HG02943 (cell line): ENCODE results near the gene GPI.
"Not testable (repeated sequence)": the region's sequence is repeated elsewhere in the genome, so short reads cannot be mapped to it uniquely, and the experiment has no call there.

Experiments
- ATAC-seq: cut with Tn5 transposase; IDR thresholded peaks from one replicate; pipeline ENCODE4 v1.9.1; 2021; ENCODE audit warnings: mild to moderate bottlenecking, low read depth, moderate library complexity; ENCODE audit not compliant: unreplicated experiment

The GPI gene

GRCh38 chr19:34366738-34367623, 2.0 kb downstream of the GPI start:
- no peak for ATAC-seq

GRCh38 chr19:34367624-34367957, 2.6 kb downstream of the GPI start:
- no peak for ATAC-seq

- ATAC-seq: no peak
Observed at GRCh38 chr19:34368338-34368737, 3.3 kb downstream of the GPI start.

- ATAC-seq: not testable (repeated sequence)
Observed at GRCh38 chr19:34369166-34369565, 4.2 kb downstream of the GPI start.

GRCh38 chr19:34370117-34370516, 5.1 kb downstream of the GPI start:
- no peak for ATAC-seq

GRCh38 chr19:34370983-34371382, 6.0 kb downstream of the GPI start:
- ATAC-seq: no peak

GRCh38 chr19:34373601-34374288, 8.7 kb downstream of the GPI start:
- ATAC-seq: no peak

- ATAC-seq: no peak
Observed at GRCh38 chr19:34375598-34375997, 10.6 kb downstream of the GPI start.

GRCh38 chr19:34380639-34381241, 15.7 kb downstream of the GPI start:
- ATAC-seq: no peak

- no peak for ATAC-seq
Observed at GRCh38 chr19:34381399-34382251, 16.6 kb downstream of the GPI start.

- no peak for ATAC-seq
Observed at GRCh38 chr19:34382471-34382870, 17.5 kb downstream of the GPI start.

GRCh38 chr19:34383599-34383998, 18.6 kb downstream of the GPI start:
- ATAC-seq: no peak

GRCh38 chr19:34386645-34387445, 21.8 kb downstream of the GPI start:
- no peak for ATAC-seq

GRCh38 chr19:34387446-34387810, 22.4 kb downstream of the GPI start:
- ATAC-seq: no peak

- ATAC-seq: not testable (repeated sequence)
Observed at GRCh38 chr19:34388745-34389144, 23.7 kb downstream of the GPI start.

- ATAC-seq: no peak
Observed at GRCh38 chr19:34391813-34392212, 26.8 kb downstream of the GPI start.

GRCh38 chr19:34393031-34393430, 28.0 kb downstream of the GPI start:
- no peak for ATAC-seq

GRCh38 chr19:34393629-34394028, 28.6 kb downstream of the GPI start:
- ATAC-seq: no peak

- no peak for ATAC-seq
Observed at GRCh38 chr19:34397853-34398252, 32.9 kb downstream of the GPI start.

GRCh38 chr19:34399886-34400285, 34.9 kb downstream of the GPI start:
- no peak for ATAC-seq
